Activated T-helper 17 cell treated with anti-CD3 and anti-CD28 coated beads, Interleukin-2, amount 50 U/mL, for 72 hours (primary cell): ENCODE results near the gene FAM24B. TPM values are rescaled to one million over a fixed set of nuclear protein-coding genes. Genes with fewer than 3 reads are reported as not detected.
"Not testable (repeated sequence)": the region's sequence is repeated elsewhere in the genome, so short reads cannot be mapped to it uniquely, and the experiment has no call there.

Source experiments
- ATAC-seq: fragments of 150-1000 bp; cut with Tn5 transposase; replicated peaks from 2 replicates; pipeline ENCODE4 v1.10.0; 2021; ENCODE audit warnings: mild to moderate bottlenecking, moderate library complexity
- H3K27ac Mint-ChIP-seq: one replicate; pipeline ENCODE4 v1.8.0; 2022; ENCODE audit warnings: mixed read lengths
- H3K27me3 Mint-ChIP-seq: one replicate; pipeline ENCODE4 v1.8.0; 2022; ENCODE audit warnings: mixed read lengths
- H3K36me3 Mint-ChIP-seq: one replicate; pipeline ENCODE4 v1.8.0; 2022; ENCODE audit warnings: low read depth, mild to moderate bottlenecking, mixed read lengths
- H3K4me1 Mint-ChIP-seq: one replicate; pipeline ENCODE4 v1.8.0; 2022; ENCODE audit warnings: mixed read lengths
- H3K4me3 Mint-ChIP-seq: one replicate; pipeline ENCODE4 v1.8.0; 2022; ENCODE audit warnings: mild to moderate bottlenecking, mixed read lengths
- H3K9me3 Mint-ChIP-seq: one replicate; pipeline ENCODE4 v1.8.0; 2022; ENCODE audit warnings: mixed read lengths
- total RNA-seq, 2 donors: library from RNA; stranded (reverse); gene quantifications; one replicate each; pipeline ENCODE4 v1.2.3, GENCODE V29; 2022

FAM24B gene, protein sequence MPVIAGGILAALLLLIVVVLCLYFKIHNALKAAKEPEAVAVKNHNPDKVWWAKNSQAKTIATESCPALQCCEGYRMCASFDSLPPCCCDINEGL
- 10 to 100 TPM; 10.1 to 14.8 TPM for total RNA-seq

DNA sequence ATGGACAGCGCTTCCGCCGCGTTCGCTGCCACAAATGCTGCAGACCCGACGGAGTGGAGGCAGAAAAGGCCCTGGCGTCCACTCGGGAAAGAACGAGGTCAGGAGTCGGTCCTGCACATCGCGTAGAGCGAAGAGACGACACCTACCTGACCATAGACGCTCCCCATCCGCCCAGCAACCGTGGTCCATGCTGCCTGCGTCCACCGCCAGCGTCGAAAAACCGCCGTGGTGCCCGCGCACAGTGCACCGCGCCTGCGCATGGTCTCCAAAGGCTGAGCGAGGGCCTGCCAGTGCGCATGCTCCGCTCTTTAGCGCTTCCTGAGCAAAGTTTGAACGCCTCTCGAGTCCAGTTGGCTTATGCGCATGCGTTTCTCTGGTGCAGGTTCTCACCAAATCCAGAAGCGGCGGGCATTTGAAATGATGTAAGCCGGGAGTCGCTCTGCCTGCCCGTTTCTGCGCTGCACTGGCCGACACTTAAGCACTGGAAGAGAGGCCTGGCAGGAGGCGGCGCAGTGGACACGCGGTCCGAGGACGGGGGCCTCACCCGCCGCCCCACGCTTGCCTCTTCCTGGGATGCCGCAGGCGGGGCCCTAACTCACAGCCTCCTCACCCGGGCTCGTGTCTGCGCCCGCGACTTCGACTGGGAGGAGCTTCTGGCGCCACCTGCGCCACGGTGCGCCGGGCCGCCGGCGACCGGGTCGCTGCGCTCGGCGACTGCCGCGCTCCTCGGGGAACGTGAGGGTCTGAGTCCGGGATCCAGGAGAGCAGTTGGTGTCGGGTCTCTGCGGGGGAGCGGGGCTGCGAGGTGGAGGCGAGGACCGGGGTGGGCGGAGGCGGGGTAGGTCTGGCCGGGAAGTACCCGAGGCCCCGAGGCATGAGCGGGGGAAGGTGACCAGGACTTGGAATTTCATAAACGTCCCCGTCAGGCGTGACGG lies at the start of gene FAM24B:
FAM24B (minus strand) TSS at position 243 of the 935 bp plus-strand sequence. CDS start 29,066 bp downstream, outside the sequence.
- peak within 1 kb of the TSS; percentile 92 for H3K4me3 Mint-ChIP-seq
- peaks cover 54% of the 10 kb centered on the region for H3K36me3 Mint-ChIP-seq
- peak within 1 kb of the TSS; percentile 91 for H3K27ac Mint-ChIP-seq
- no peaks in the 10 kb centered on the region for H3K27me3 Mint-ChIP-seq
- no peaks in the 10 kb centered on the region for H3K9me3 Mint-ChIP-seq
- peaks cover 29% of the 10 kb centered on the region for H3K4me1 Mint-ChIP-seq
- peak; percentile 86 for ATAC-seq

DNA sequence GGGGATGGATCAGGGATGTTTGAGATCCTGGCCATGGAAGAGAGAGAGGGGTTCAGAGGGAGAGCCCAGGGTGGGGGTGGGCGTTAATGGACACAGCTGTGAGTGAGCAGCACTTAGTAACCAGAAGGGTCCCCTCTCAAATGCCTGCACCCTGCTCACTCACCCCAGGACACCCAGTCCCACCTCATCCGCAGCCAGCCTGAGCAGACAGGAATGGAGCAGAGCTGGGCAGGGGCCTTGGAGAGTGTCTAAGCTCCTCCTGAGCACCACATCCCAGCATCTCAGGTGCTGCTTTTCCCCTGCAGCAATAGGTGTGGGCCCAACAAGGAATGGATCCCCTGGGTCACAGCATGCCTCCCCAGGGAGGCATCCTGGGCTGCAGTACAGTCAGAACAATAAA lies 36.3 kb upstream of the FAM24B start:
- no peak overlapping the region for H3K4me3 Mint-ChIP-seq
- H3K27me3 Mint-ChIP-seq: peaks cover 7% of the 10 kb centered on the region
- no peaks in the 10 kb centered on the region for H3K36me3 Mint-ChIP-seq
- no peaks in the 10 kb centered on the region for H3K4me1 Mint-ChIP-seq
- no peak overlapping the region for H3K27ac Mint-ChIP-seq
- no peak for ATAC-seq
- H3K9me3 Mint-ChIP-seq: peaks cover 3% of the 10 kb centered on the region

DNA sequence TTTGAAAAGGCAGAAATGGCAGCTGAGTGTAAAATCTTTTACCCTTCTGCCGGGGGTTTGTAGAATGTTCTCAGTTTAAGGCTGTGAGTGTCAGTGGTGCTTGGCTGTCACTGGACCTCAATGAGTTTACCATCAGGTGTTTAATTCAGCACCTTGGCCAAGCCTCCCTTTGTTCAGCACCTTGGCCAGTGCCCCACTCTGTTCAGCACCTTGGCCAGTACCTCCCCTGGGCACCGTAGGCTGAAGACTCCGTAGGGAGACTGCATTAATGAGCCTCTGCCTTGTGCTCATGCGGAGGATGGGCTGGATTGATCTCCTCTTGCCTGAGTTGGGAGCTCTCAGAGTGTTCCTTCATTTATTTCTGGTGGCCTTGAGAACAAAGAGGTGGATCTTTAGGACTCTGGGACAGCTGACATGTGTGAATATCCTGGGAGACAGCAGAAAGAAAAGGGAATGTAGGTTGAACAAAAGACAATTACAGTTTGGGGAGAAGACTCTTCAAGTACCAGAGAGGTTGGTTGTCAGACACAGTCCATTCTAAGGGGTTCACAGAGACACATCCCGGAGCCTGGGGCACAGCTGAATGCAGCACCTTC lies 32.6 kb upstream of the FAM24B start:
- Mint-ChIP-seq H3K27me3 (peaks cover 10% of the 10 kb centered on the region), H3K4me3 (no peak overlapping the region), H3K27ac (no peak overlapping the region), H3K4me1 (no peaks in the 10 kb centered on the region), H3K9me3 (peaks cover 3% of the 10 kb centered on the region), H3K36me3 (no peaks in the 10 kb centered on the region)
- ATAC-seq: no peak

DNA sequence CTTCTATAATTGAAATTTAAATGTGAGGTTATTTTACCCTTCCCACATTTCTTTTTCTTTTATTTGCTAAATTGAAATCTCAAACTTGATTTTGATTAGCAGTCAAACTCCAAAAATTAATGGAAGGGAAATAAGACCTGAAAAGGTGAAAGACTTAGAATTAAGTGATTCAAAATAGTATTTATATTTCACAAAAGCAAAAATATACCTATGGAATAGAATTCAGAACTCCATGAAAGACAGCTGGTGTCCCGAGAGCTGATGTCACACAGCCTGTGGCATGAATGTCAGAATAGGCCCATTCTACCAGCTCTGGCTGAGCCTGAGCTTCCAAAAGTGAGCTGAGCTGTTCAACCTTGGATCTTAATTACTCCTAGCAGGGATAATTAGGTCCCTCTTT lies 30.9 kb upstream of the FAM24B start, which contains the start of gene FAM24A:
FAM24A (plus strand) TSS at position 301 of the 400 bp plus-strand sequence. CDS start 1,025 bp downstream, outside the sequence.
- Mint-ChIP-seq H3K27ac (no peak within 1 kb of the TSS), H3K4me3 (no peak within 1 kb of the TSS)

DNA sequence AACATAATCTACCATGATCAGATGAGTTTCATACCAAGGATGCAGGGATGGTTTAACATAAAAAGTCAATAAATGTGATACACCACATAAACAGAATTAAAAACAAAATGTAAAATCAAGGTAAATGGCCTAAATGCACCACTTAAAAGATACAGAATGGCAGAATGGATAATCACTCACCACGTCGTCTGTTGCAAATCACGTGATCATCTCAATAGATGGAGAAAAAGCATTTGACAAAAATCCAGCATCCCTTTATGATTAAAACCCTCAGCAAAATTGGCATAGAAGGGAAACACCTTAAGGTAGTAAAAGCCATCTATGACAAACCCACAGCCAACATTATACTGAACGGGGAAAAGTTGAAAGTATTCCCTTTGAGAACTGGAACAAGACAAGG lies 24.5 kb upstream of the FAM24B start:
- H3K4me3 Mint-ChIP-seq, ATAC-seq, H3K4me1 Mint-ChIP-seq, H3K27ac Mint-ChIP-seq, H3K36me3 Mint-ChIP-seq: not testable (repeated sequence)
- Mint-ChIP-seq H3K9me3 (peaks cover 23% of the 10 kb centered on the region), H3K27me3 (peaks cover 44% of the 10 kb centered on the region)

More for the DNA sequence above, 30.9 kb upstream of the FAM24B start, which contains the start of gene FAM24A:
- no peak for ATAC-seq
- Mint-ChIP-seq H3K4me1 (no peaks in the 10 kb centered on the region), H3K27me3 (peaks cover 5% of the 10 kb centered on the region), H3K9me3 (no peaks in the 10 kb centered on the region), H3K36me3 (no peaks in the 10 kb centered on the region)

DNA sequence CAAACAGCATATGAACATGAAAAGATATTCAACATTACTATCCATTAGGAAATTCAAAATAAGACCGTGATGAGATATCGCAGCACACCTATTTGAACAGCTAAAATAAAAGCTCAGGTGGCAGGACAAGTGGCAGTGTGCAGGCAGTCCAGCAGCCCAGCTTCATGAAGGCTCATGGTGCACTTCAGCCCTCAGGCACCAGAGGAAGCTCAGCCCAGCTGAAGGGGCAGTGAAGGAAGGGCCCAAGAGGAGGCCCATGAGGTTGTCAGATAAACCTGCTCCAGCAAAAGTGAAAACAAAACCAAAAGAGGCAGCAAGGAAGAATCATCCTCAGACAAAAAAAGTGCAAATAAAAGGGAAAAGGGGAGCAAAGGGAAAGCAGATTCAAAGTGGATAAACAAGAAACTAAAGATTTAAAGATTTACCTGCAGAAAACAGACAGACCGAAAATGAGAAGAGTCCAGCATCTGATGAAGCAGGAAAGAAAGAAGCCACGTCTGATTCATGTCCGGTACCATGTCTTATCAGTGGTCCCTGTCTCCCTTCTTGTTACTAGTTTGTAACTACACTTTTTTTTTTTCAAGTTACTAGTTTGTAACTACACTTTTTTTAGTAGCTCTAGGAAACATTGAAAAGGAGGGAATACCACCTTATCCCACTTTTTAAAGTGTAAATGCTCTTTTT lies 15.0 kb upstream of the FAM24B start:
- H3K4me3 Mint-ChIP-seq: no peak overlapping the region
- H3K27me3 Mint-ChIP-seq: no peaks in the 10 kb centered on the region
- no peak for ATAC-seq
- no peaks in the 10 kb centered on the region for H3K9me3 Mint-ChIP-seq
- peaks cover 6% of the 10 kb centered on the region for H3K4me1 Mint-ChIP-seq
- H3K36me3 Mint-ChIP-seq: no peaks in the 10 kb centered on the region
- H3K27ac Mint-ChIP-seq: no peak overlapping the region

DNA sequence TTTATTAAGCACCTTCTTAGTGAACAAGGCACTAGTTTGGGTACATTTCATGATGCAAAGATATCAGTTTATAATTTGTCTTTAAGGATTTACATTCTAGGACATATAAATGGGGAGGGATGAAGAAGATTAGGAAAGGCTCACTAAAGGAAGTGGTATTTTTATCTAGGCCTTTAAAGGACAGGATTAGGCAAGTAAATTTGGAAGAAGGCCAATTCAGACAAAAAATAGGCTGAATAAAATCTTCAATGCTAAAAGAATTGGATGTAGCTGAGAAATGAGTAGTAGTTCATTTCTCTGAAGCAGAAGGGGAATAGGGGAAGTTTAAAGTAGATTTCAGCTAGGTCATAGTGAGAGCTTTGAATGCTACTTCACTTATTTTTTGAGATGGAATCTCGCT lies 4.8 kb upstream of the FAM24B start:
- H3K4me3 Mint-ChIP-seq: no peak overlapping the region
- H3K4me1 Mint-ChIP-seq: peaks cover 7% of the 10 kb centered on the region

DNA sequence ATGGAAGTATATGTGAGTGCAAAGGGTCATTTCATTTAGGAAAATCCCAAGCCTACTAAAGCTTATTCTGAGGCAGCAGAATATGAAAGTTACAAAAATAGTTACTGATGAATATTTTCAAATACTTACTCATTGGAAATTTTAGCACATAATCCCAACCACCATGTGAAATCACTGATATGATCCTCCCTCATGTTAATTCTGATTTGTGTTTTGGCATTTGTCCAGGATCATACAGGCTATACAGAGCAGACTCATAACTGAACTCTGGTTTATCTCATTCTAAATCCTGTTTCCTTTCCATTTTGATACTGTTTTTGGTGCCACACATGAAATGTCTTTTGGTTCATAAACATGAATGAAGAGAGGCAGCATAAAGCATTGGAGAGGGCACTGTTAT lies 3.4 kb upstream of the FAM24B start:
- H3K4me3 Mint-ChIP-seq: no peak overlapping the region
- no peaks in the 10 kb centered on the region for H3K27me3 Mint-ChIP-seq
- peaks cover 25% of the 10 kb centered on the region for H3K36me3 Mint-ChIP-seq
- no peak for ATAC-seq
- peak overlapping the region; percentile 2 for H3K27ac Mint-ChIP-seq
- H3K9me3 Mint-ChIP-seq: no peaks in the 10 kb centered on the region
- peaks cover 16% of the 10 kb centered on the region for H3K4me1 Mint-ChIP-seq

More for the DNA sequence above, 4.8 kb upstream of the FAM24B start:
- Mint-ChIP-seq H3K36me3 (peaks cover 11% of the 10 kb centered on the region), H3K27ac (no peak overlapping the region), H3K9me3 (no peaks in the 10 kb centered on the region), H3K27me3 (no peaks in the 10 kb centered on the region)
- ATAC-seq: no peak

DNA sequence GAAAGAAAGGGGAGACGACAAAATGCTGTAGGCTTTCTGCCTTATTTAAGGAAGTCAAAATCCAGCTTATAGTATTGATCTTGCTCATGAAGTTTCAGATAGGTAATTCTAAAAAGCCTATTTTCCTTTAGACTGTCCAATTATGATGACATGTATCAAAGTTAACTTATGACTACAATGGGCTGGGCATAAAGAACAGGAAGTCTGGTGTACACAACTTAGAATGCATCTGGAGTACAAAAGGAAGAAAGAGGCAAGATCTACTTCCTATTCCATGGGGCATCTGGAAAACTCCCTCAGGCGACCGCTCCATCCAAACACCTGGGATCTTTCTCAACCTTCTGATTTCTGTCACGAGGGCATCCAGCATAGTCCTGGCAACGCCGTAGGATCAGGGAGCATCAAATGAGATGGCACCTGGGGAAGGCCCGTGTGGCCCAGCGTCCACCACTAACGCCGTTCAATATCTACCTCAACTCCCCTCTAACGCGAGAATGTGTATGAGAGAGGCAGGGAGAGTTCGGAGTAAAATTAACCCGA lies 512 bp downstream of the FAM24B start:
- peak; percentile 50 for ATAC-seq
- Mint-ChIP-seq H3K4me3 (peak overlapping the region; percentile 92), H3K27me3 (no peaks in the 10 kb centered on the region), H3K36me3 (peaks cover 57% of the 10 kb centered on the region), H3K27ac (peak overlapping the region; percentile 91), H3K9me3 (no peaks in the 10 kb centered on the region), H3K4me1 (peaks cover 37% of the 10 kb centered on the region)

DNA sequence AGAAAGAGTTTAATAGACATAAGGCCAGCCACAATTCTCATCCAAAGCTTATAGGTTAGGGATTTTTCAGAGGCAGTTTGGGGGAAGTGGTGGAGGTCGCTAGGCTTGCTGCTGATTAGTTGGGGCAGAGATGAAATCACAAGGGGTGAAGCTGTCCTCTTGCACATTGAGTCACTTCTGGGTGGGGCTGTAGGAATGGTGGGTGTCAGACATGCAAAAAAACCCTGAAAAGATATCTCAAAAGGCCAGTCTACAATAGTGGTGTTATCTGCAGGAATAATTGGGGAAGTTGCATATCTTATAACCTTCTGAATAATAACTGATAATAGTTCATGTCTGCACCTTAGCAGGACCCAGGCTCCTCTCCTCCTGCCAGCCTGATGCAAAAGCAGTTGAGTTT lies 2.1 kb downstream of the FAM24B start:
- Mint-ChIP-seq H3K9me3 (no peaks in the 10 kb centered on the region), H3K4me3 (peak overlapping the region; percentile 92), H3K36me3 (peaks cover 59% of the 10 kb centered on the region), H3K27ac (no peak overlapping the region), H3K4me1 (peaks cover 39% of the 10 kb centered on the region), H3K27me3 (no peaks in the 10 kb centered on the region)
- no peak for ATAC-seq

DNA sequence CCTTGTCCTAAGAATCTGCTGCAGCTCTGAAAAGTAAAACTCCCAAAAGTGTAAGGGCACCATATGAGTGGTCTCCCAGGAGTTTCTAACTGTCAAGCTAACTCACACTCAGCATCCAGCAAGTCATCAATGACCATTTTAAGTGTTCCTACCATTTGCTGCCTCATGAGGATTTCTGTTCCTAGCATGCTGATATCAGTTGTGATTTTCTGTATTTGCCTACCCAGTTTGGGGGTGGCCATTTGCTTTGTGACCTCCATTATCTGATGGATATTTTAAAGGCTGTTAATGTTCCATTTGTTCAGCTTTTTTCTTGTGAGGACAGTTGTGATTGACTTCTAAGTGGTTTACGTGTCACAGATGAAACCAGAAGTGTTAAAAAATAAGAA lies 2.9 kb downstream of the FAM24B start:
- H3K36me3 Mint-ChIP-seq: peaks cover 63% of the 10 kb centered on the region
- ATAC-seq: no peak

DNA sequence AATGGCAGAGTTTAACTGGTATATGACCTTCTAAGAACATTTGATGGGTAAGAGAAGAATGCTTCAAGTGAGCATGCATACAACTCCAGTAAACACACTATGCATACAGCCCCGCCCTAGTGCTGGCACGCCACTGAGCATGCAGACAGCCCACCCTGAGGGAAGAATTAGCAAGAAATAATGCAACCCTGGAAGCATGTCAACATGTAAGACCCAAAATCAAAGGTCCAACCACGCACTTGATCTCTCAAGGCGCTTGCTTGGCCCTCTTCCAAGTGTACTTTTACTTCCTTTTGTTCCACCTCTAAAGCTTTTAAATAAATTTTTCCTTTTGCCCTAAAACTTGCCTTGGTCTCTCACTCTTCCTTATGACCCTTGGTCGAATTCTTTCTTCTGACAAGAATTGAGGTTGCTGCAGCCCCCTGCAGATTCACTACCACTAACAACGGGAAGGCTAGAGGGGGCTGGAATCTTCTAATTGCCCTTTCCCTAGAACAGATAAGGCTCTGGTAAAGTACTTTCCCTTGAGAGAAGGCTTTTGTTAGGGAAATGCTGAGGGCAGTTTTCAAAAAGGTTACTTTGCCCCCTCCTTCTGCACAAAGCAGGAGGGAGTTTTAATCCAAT lies 3.4 kb downstream of the FAM24B start:
- no peak overlapping the region for H3K27ac Mint-ChIP-seq
- no peaks in the 10 kb centered on the region for H3K9me3 Mint-ChIP-seq
- H3K4me3 Mint-ChIP-seq: no peak overlapping the region
- H3K36me3 Mint-ChIP-seq: peaks cover 63% of the 10 kb centered on the region
- H3K27me3 Mint-ChIP-seq: no peaks in the 10 kb centered on the region
- H3K4me1 Mint-ChIP-seq: peaks cover 39% of the 10 kb centered on the region
- ATAC-seq: no peak

More for the DNA sequence above, 2.9 kb downstream of the FAM24B start:
- no peak overlapping the region for H3K27ac Mint-ChIP-seq
- H3K4me3 Mint-ChIP-seq: no peak overlapping the region
- no peaks in the 10 kb centered on the region for H3K27me3 Mint-ChIP-seq
- H3K4me1 Mint-ChIP-seq: peaks cover 39% of the 10 kb centered on the region
- H3K9me3 Mint-ChIP-seq: no peaks in the 10 kb centered on the region

DNA sequence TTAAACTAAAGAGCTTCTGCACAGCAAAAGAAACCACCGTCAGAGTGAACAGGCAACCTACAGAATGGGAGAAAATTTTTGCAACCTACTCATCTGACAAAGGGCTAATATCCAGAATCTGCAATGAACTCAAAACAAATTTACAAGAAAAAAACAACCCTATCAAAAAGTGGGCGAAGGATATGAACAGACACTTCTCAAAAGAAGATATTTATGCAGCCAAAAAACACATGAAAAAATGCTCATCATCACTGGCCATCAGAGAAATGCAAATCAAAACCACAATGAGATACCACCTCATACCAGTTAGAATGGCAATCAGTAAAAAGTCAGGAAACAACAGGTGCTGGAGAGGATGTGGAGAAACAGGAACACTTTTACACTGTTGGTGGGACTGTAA lies 7.4 kb downstream of the FAM24B start:
- Mint-ChIP-seq H3K4me1 (peaks cover 22% of the 10 kb centered on the region), H3K36me3 (peaks cover 53% of the 10 kb centered on the region)
- not testable (repeated sequence) for ATAC-seq, H3K27me3 Mint-ChIP-seq, H3K4me3 Mint-ChIP-seq, H3K27ac Mint-ChIP-seq, H3K9me3 Mint-ChIP-seq

DNA sequence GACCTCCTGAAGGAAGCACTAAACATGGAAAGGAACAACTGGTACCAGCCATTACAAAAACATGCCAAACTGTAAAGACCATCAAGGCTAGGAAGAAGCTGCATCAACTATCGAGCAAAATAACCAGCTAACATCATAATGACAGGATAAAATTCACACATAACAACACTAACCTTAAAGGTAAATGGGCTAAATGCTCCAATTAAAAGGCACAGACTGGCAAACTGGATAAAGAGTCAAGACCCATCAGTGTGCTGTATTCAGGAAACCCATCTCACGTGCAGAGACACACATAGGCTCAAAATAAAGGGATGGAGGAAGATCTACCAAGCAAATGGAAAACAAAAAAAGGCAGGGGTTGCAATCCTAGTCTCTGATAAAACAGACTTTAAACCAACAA lies 10.6 kb downstream of the FAM24B start:
- not testable (repeated sequence) for H3K9me3 Mint-ChIP-seq, H3K27me3 Mint-ChIP-seq, ATAC-seq, H3K4me3 Mint-ChIP-seq, H3K27ac Mint-ChIP-seq
- H3K4me1 Mint-ChIP-seq: peaks cover 16% of the 10 kb centered on the region
- peaks cover 40% of the 10 kb centered on the region for H3K36me3 Mint-ChIP-seq
